IMR-90 (cell line): ENCODE data around the gene LAS1L. TPM values are rescaled to one million over a fixed set of nuclear protein-coding genes. Genes with fewer than 3 reads are reported as not detected.

Experiments
- ATAC-seq: fragments of 200-7000 bp; cut with Tn5 transposase; 2 replicates; pipeline ENCODE4 v1.9.1; 2020; ENCODE audit warnings: low read depth, mild to moderate bottlenecking, moderate library complexity
- BruUV-seq: library from RNA; stranded (reverse); fragments of 400-500 nt; replicated peaks from 2 replicates; lab custom pipeline; 2021; lab: Mats Ljungman, UMichigan
- CTCF ChIA-PET: fragments of 300-600 bp; formaldehyde crosslinking; extraction: SDS; loops from one replicate; lab custom pipeline; 2021; ENCODE audit warnings: antibody characterized with exemption; lab: Yijun Ruan, JAX
- POLR2A ChIA-PET: fragments of 300-600 bp; sonication (Branson Sonifier 250); formaldehyde crosslinking; loops from one replicate; lab custom pipeline; 2022; ENCODE audit warnings: antibody characterized with exemption; ENCODE audit not compliant: unreplicated experiment; lab: Charles Lee
- DNase-seq: peaks from one replicate; pipeline ENCODE4 v3.0.0; 2013
- H2AFZ ChIP-seq: replicated peaks from 2 replicates; pipeline ENCODE3; 2013; ENCODE audit warnings: low read length, mild to moderate bottlenecking; ENCODE audit not compliant: poor library complexity
- H2AK5ac ChIP-seq: 2 replicates; pipeline ENCODE4 v1.6.1; 2013; ENCODE audit warnings: low read depth, low read length, inconsistent platforms
- H2AK9ac ChIP-seq: replicated peaks from 2 replicates; pipeline ENCODE3; 2013; ENCODE audit warnings: mild to moderate bottlenecking, low read depth, low read length, moderate library complexity; ENCODE audit not compliant: poor library complexity
- H2BK120ac ChIP-seq: 2 replicates; pipeline ENCODE4 v1.6.1; 2013; ENCODE audit warnings: low read depth, low read length, inconsistent platforms
- H2BK15ac ChIP-seq: 3 replicates; pipeline ENCODE4 v1.6.1; 2013; ENCODE audit warnings: low read depth, low read length, inconsistent platforms
- H2BK20ac ChIP-seq: 2 replicates; pipeline ENCODE4 v1.6.1; 2013; ENCODE audit warnings: low read depth, mild to moderate bottlenecking, inconsistent platforms, low read length, moderate library complexity
- H2BK5ac ChIP-seq: 2 replicates; pipeline ENCODE4 v1.6.1; 2013; ENCODE audit warnings: mild to moderate bottlenecking, low read depth, low read length, inconsistent platforms; ENCODE audit not compliant: poor library complexity, severe bottlenecking
- H3K14ac ChIP-seq: replicated peaks from 2 replicates; pipeline ENCODE4 v1.6.1; 2013; ENCODE audit warnings: low read depth, low read length, inconsistent platforms
- H3K18ac ChIP-seq: 2 replicates; pipeline ENCODE4 v1.6.1; 2013; ENCODE audit warnings: low read depth, low read length, control low read depth
- H3K23ac ChIP-seq: 2 replicates; pipeline ENCODE4 v1.6.1; 2013; ENCODE audit warnings: low read depth, low read length, inconsistent platforms
- H3K27ac ChIP-seq: 2 replicates; pipeline ENCODE4 v1.5.1; 2013; ENCODE audit warnings: mild to moderate bottlenecking, control low read depth, low read length; ENCODE audit not compliant: insufficient read depth
- H3K27me3 ChIP-seq: 2 replicates; pipeline ENCODE4 v1.6.1; 2013; ENCODE audit warnings: low read length; ENCODE audit not compliant: control insufficient read depth, insufficient read depth
- H3K36me3 ChIP-seq: 2 replicates; pipeline ENCODE4 v1.6.1; 2013; ENCODE audit warnings: low read length, mixed read lengths; ENCODE audit not compliant: control insufficient read depth, insufficient read depth
- H3K4ac ChIP-seq: 2 replicates; pipeline ENCODE4 v1.6.1; 2013; ENCODE audit warnings: low read depth, low read length, inconsistent platforms
- H3K4me1 ChIP-seq: 2 replicates; pipeline ENCODE4 v1.6.1; 2013; ENCODE audit warnings: low read length, mixed read lengths; ENCODE audit not compliant: control insufficient read depth, insufficient read depth
- H3K4me2 ChIP-seq: 2 replicates; pipeline ENCODE4 v1.6.1; 2013; ENCODE audit warnings: low read depth, mild to moderate bottlenecking, control low read depth, low read length, moderate library complexity
- H3K4me3 ChIP-seq: 2 replicates; pipeline ENCODE4 v1.5.1; 2013; ENCODE audit warnings: low read depth, mild to moderate bottlenecking, control low read depth, low read length, moderate library complexity; ENCODE audit not compliant: insufficient read depth
- H3K56ac ChIP-seq: 2 replicates; pipeline ENCODE4 v1.6.1; 2013; ENCODE audit warnings: low read length, inconsistent platforms; ENCODE audit not compliant: insufficient read depth; ENCODE audit errors: extremely low read depth
- H3K79me1 ChIP-seq, 2 experiments: 2 replicates each; pipeline ENCODE4 v1.6.1; 2013; ENCODE audit warnings: low read length in 2 of 2, inconsistent platforms in 1 of 2, low read depth in 1 of 2
- H3K9ac ChIP-seq: 2 replicates; pipeline ENCODE4 v1.6.1; 2013; ENCODE audit warnings: low read depth, low read length, control low read depth
- H3K9me1 ChIP-seq: 2 replicates; pipeline ENCODE4 v1.6.1; 2013; ENCODE audit warnings: low read length, inconsistent platforms; ENCODE audit not compliant: insufficient read depth
- H3K9me3 ChIP-seq: 2 replicates; pipeline ENCODE4 v1.6.1; 2013; ENCODE audit warnings: low read length; ENCODE audit not compliant: control insufficient read depth, insufficient read depth
- H4K20me1 ChIP-seq: 2 replicates; pipeline ENCODE4 v1.6.1; 2013; ENCODE audit warnings: low read length, inconsistent platforms; ENCODE audit not compliant: insufficient read depth
- H4K5ac ChIP-seq: 2 replicates; pipeline ENCODE4 v1.6.1; 2013; ENCODE audit warnings: mild to moderate bottlenecking, low read depth, low read length, control low read depth
- H4K8ac ChIP-seq, 2 experiments: 2 replicates each; pipeline ENCODE4 v1.6.1; 2013; ENCODE audit warnings: low read depth in 2 of 2, low read length in 2 of 2, control low read depth in 1 of 2, inconsistent platforms in 1 of 2
- H4K91ac ChIP-seq: 2 replicates; pipeline ENCODE4 v1.6.1; 2013; ENCODE audit warnings: low read depth, low read length, inconsistent platforms; ENCODE audit not compliant: insufficient read depth
- ELK1 ChIP-seq: fragments of 150-350 bp; IDR thresholded peaks from 2 replicates; pipeline ENCODE4 v1.6.1; 2016; ENCODE audit warnings: low read depth, mild to moderate bottlenecking, low read length, moderate library complexity, borderline replicate concordance
- WGBS, 2 experiments: methylation state at CpG; one replicate each; pipeline versions ENCODE4 v1.1.5 to v1.1.7; 2013; ENCODE audit warnings: missing lambda C conversion rate in 2 of 2; ENCODE audit not compliant: insufficient read length in 1 of 2; ENCODE audit errors: extremely low coverage in 2 of 2; 5-methylcytosine and 5-hydroxymethylcytosine counted together
- dilution Hi-C: fragments of 300-500 bp; cut with HindIII; formaldehyde crosslinking; loops from one replicate; pipeline ENCODE4 v1.14.3; 2018; ENCODE audit warnings: low sequenced_read_pairs; ENCODE audit not compliant: unreplicated experiment
- in situ Hi-C: fragments of 300-500 bp; cut with MboI; formaldehyde crosslinking; loops from 3 replicates; pipeline ENCODE4 v1.14.3; 2019; ENCODE audit warnings: low sequenced_read_pairs, inconsistent platforms, mixed read lengths
- intact Hi-C: fragments of 100-400 bp; cut with micrococcal nuclease; formaldehyde crosslinking; loops from 2 replicates; pipeline ENCODE4 v1.10.0; 2022
- polyA plus RNA-seq, 3 experiments: library from polyadenylated mRNA; depleted of rRNA; stranded (reverse); fragments of >200 nt; gene quantifications; 2 replicates each; pipeline ENCODE4 v1.2.3, GENCODE V29; 2012; ENCODE audit warnings: low replicate concordance in 1 of 3
- total RNA-seq: library from RNA; depleted of rRNA; stranded (reverse); fragments of >200 nt; gene quantifications from 2 replicates; pipeline ENCODE4 v1.2.3, GENCODE V29; 2012

The LAS1L gene
- total and polyA plus RNA-seq, 2 of the 4 experiments (the other 2 are of a cell fraction) = 22.8 to 29.2 TPM

DNA sequence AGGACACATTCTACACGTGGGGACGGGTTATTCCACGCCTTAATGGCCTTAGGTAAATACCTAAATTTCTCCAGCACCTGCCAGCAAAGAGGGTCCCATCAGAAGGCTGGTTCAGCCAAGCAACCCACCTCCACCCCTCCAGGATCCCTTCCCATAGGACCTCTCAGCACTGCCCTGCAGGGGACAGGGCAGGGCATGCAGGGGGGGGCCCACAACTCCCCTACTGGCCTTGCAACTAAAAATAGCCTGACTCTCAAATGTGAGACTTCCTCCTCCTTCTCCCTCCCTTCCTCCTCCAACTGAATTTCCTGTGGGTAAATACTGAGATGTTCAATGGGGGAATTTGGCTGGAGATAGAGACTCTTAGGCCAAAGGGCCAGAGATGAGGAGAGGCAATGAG is 6.3 kb downstream of the LAS1L start:
- ChIA-PET CTCF (interaction anchor here (0.6 to 0.7 kb wide), 2 partner anchors 11 to 32 kb away, joined by 3 to 5 read pairs; no protein-coding TSS in a partner anchor), POLR2A (no interaction called here)
- Histone ChIP-seq H3K9me3 (no peaks in the 10 kb centered on the region), H3K36me3 (peaks cover 12% of the 10 kb centered on the region), H3K27me3 (no peaks in the 10 kb centered on the region), H3K79me1 (peaks cover 0 to 3% of the 10 kb centered on the region in 2 experiments; a peak in 1 of 4 replicates), H3K4ac (no peak overlapping the region), H2AK9ac (no peak overlapping the region), H2BK120ac (no peak overlapping the region), H2AK5ac (no peak overlapping the region), H3K4me2 (no peak overlapping the region), H2BK15ac (no peak overlapping the region), H3K4me1 (0 out of 2 replicates have a peak, but pooled peaks cover under 1% of the 10 kb centered on the region), H3K9me1 (no peaks in the 10 kb centered on the region), H2BK5ac (no peak overlapping the region), H2AFZ (no peak overlapping the region), H3K18ac (no peak overlapping the region), H4K5ac (no peak overlapping the region), H4K8ac (no peak overlapping the region), H3K56ac (no peak overlapping the region), H4K91ac (no peak overlapping the region), H3K14ac (no peak overlapping the region), H3K4me3 (no peak overlapping the region), H4K20me1 (no peaks in the 10 kb centered on the region), H3K9ac (no peak overlapping the region), H2BK20ac (no peak overlapping the region), H3K23ac (no peak overlapping the region), H3K27ac (no peak overlapping the region)
- DNase-seq = no peak
- BruUV-seq = no TSS peak
- TF ChIP-seq ELK1 = no peak
- no peak for ATAC-seq
- dilution Hi-C loops (no loop called here), in situ Hi-C loops (no loop called here), intact Hi-C loops (loop anchor here (1.0 to 2.0 kb wide), 2 partner anchors 493 to 634 kb away; partner anchors contain the start of gene ZC3H12B)
- 63% methylated on average over 3 of the region's 3 CpGs; no CpG with 5 or more reads in 1 of the 2 experiments for WGBS, 2 experiments
